ENCODE results near the gene VSIG2. TPM values are rescaled to one million over a fixed set of nuclear protein-coding genes. Genes with fewer than 3 reads are reported as not detected.

Gene VSIG2
- polyA plus RNA-seq, 3 donors = not detected

- Histone ChIP-seq H3K79me2 (ENCODE audit: insufficient read depth, low read length) (peaks cover 31% of the 10 kb centered on the region), H3K36me3 (replicated peaks in 1 of 2; ENCODE audit: control insufficient read depth in 1 of 2, insufficient read depth in 2 of 2, low read length in 2 of 2) (peaks cover 13 to 21% of the 10 kb centered on the region in 2 donors), H3K9ac (ENCODE audit: insufficient read depth, low read length, poor library complexity, severe bottlenecking) (peak overlapping the region; percentile 52), H2AFZ (ENCODE audit: insufficient read depth, low read depth, low read length, poor library complexity, severe bottlenecking) (peak overlapping the region; percentile 91), H3K4me3 (replicated peaks in 1 of 3; ENCODE audit: low read depth in 2 of 3, low read length in 3 of 3) (peak overlapping the region; percentile 41 to 91 (median 65)), H3K27me3 (ENCODE audit: control insufficient read depth in 2 of 2, insufficient read depth in 2 of 2, low read length in 2 of 2) (no peaks in the 10 kb centered on the region), H3K27ac (ENCODE audit: low read depth in 1 of 2, low read length in 2 of 2) (peak overlapping the region; percentile 55 to 80), H3K9me3 (replicated peaks in 1 of 2; ENCODE audit: control insufficient read depth in 1 of 2, insufficient read depth in 1 of 2, low read length in 2 of 2) (no peaks in the 10 kb centered on the region), H3K4me1 (ENCODE audit: control insufficient read depth in 1 of 2, insufficient read depth in 2 of 2, low read length in 2 of 2) (peaks cover 60 to 75% of the 10 kb centered on the region in 2 donors), H3K4me2 (replicated peaks; ENCODE audit: extremely low read depth, low read length, poor library complexity, severe bottlenecking) (peak overlapping the region; percentile 95), H4K20me1 (ENCODE audit: insufficient read depth, low read length) (peaks cover 45% of the 10 kb centered on the region)
- Mint-ChIP-seq H3K9me3 (peaks cover 0 to 3% (median 0%) of the 10 kb centered on the region in 7 donors), H3K4me1 (peaks cover 66% of the 10 kb centered on the region), H3K4me3 (peak overlapping the region; percentile 98 to 99), H3K36me3 (peaks cover 17 to 25% of the 10 kb centered on the region in 2 donors), H3K27me3 (ENCODE audit: low read depth in 3 of 3) (peaks cover 9 to 14% (median 10%) of the 10 kb centered on the region in 3 donors), H3K27ac (peak overlapping the region; percentile 79 to 93 (median 89))
- intact Hi-C loops (cut with micrococcal nuclease) = no loop called here
- 2% methylated on average over 19 of the region's 37 CpGs for WGBS (ENCODE audit: insufficient coverage)
- TF ChIP-seq, protein P1, sequence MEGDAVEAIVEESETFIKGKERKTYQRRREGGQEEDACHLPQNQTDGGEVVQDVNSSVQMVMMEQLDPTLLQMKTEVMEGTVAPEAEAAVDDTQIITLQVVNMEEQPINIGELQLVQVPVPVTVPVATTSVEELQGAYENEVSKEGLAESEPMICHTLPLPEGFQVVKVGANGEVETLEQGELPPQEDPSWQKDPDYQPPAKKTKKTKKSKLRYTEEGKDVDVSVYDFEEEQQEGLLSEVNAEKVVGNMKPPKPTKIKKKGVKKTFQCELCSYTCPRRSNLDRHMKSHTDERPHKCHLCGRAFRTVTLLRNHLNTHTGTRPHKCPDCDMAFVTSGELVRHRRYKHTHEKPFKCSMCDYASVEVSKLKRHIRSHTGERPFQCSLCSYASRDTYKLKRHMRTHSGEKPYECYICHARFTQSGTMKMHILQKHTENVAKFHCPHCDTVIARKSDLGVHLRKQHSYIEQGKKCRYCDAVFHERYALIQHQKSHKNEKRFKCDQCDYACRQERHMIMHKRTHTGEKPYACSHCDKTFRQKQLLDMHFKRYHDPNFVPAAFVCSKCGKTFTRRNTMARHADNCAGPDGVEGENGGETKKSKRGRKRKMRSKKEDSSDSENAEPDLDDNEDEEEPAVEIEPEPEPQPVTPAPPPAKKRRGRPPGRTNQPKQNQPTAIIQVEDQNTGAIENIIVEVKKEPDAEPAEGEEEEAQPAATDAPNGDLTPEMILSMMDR (IDR thresholded peaks at IDR 0.05) = peak; percentile 57
- DNase-seq = peak; percentile 47 to 53 (median 49)
Measured at GRCh38 chr11:124746621-124747243, 5.3 kb downstream of the VSIG2 start.

GRCh38 chr11:124745835-124746620 lies 6.0 kb downstream of the VSIG2 start:
- under 1% methylated on average over 25 of the region's 41 CpGs for whole genome bisulfite sequencing (ENCODE audit: insufficient coverage)
- peaks cover 13 to 21% of the 10 kb centered on the region in 2 donors for H3K36me3 ChIP-seq (replicated peaks in 1 of 2; ENCODE audit: control insufficient read depth in 1 of 2, insufficient read depth in 2 of 2, low read length in 2 of 2)
- Mint-ChIP-seq H3K4me3 (peak overlapping the region; percentile 98 to 99), H3K27me3 (ENCODE audit: low read depth in 3 of 3) (peaks cover 3 to 10% (median 9%) of the 10 kb centered on the region in 3 donors), H3K36me3 (peaks cover 19 to 28% of the 10 kb centered on the region in 2 donors), H3K4me1 (peaks cover 74% of the 10 kb centered on the region), H3K9me3 (peaks cover 0 to 3% (median 0%) of the 10 kb centered on the region in 7 donors), H3K27ac (peak overlapping the region; percentile 79 to 93 (median 89))
- H3K4me3 ChIP-seq (replicated peaks in 1 of 3; ENCODE audit: low read depth in 2 of 3, low read length in 3 of 3) = peak overlapping the region; percentile 41 to 91 (median 65)
- peaks cover 66 to 77% of the 10 kb centered on the region in 2 donors for H3K4me1 ChIP-seq (ENCODE audit: control insufficient read depth in 1 of 2, insufficient read depth in 2 of 2, low read length in 2 of 2)
- H3K27ac ChIP-seq (ENCODE audit: low read depth in 1 of 2, low read length in 2 of 2) = peak overlapping the region; percentile 55 to 80
- H3K9me3 ChIP-seq (replicated peaks in 1 of 2; ENCODE audit: control insufficient read depth in 1 of 2, insufficient read depth in 1 of 2, low read length in 2 of 2) = no peaks in the 10 kb centered on the region
- H3K27me3 ChIP-seq (ENCODE audit: control insufficient read depth in 2 of 2, insufficient read depth in 2 of 2, low read length in 2 of 2) = no peaks in the 10 kb centered on the region
- DNase-seq = peak; percentile 27 to 50 (median 28)
- H4K20me1 ChIP-seq (ENCODE audit: insufficient read depth, low read length) = peaks cover 52% of the 10 kb centered on the region
- peak overlapping the region; percentile 95 for H3K4me2 ChIP-seq (replicated peaks; ENCODE audit: extremely low read depth, low read length, poor library complexity, severe bottlenecking)
- H3K9ac ChIP-seq (ENCODE audit: insufficient read depth, low read length, poor library complexity, severe bottlenecking) = peak overlapping the region; percentile 52
- H3K79me2 ChIP-seq (ENCODE audit: insufficient read depth, low read length) = peaks cover 38% of the 10 kb centered on the region
- TF ChIP-seq, protein P1 (IDR thresholded peaks at IDR 0.05) = no peak
- H2AFZ ChIP-seq (ENCODE audit: insufficient read depth, low read depth, low read length, poor library complexity, severe bottlenecking) = peak overlapping the region; percentile 91
- intact Hi-C loops (cut with micrococcal nuclease) = no loop called here
